HCT116 (cell line): ENCODE data around the gene DEPDC5. TPM values are rescaled to one million over a fixed set of nuclear protein-coding genes. Genes with fewer than 3 reads are reported as not detected.

Experiments used
- ATAC-seq: fragments of 200-7000 bp; cut with Tn5 transposase; 2 replicates; pipeline ENCODE4 v1.9.1; 2020; ENCODE audit warnings: mild to moderate bottlenecking, moderate library complexity
- BruUV-seq: library from RNA; stranded (reverse); fragments of 400-500 nt; replicated peaks from 2 replicates; lab custom pipeline; 2021; lab: Mats Ljungman, UMichigan
- CTCF ChIA-PET: fragments of 300-600 bp; sonication (Branson Sonifier 250); formaldehyde crosslinking; loops from one replicate; lab custom pipeline; 2021; ENCODE audit warnings: antibody characterized with exemption; lab: Charles Lee
- POLR2A ChIA-PET: fragments of 300-600, 350-600 bp; sonication (Branson Sonifier 250); formaldehyde crosslinking; loops from one replicate; lab custom pipeline; 2021; ENCODE audit warnings: antibody characterized with exemption; lab: Charles Lee
- RAD21 ChIA-PET, 2 experiments: fragments of 300-600 bp; sonication (Branson Sonifier 250); formaldehyde crosslinking; loops; one replicate each; lab custom pipeline; 2023; ENCODE audit warnings: low total read pairs in 2 of 2; ENCODE audit not compliant: uncharacterized antibody in 2 of 2, unreplicated experiment in 2 of 2, low non-redundant PET in 1 of 2; lab: Charles Lee
- DNase-seq: peaks from one replicate; pipeline ENCODE4 v3.0.0-alpha.2; 2010; ENCODE audit warnings: low read depth, low spot score
- H2AFZ ChIP-seq: fragments of 200-600 bp; shearing (Covaris generic), sonication (generic); 2 replicates; pipeline ENCODE4 v1.6.1; 2017; ENCODE audit warnings: low read depth, mixed run types, mixed read lengths, antibody characterized with exemption, low read length; ENCODE audit not compliant: poor library complexity, severe bottlenecking
- H3K27ac ChIP-seq: 2 replicates; pipeline ENCODE4 v1.5.1; 2012; ENCODE audit warnings: low read depth, low read length
- H3K27me3 ChIP-seq: fragments of 200-600 bp; sonication (generic); 2 replicates; pipeline ENCODE4 v1.6.1; 2016; ENCODE audit warnings: mixed run types, low read length, mixed read lengths; ENCODE audit not compliant: insufficient read depth
- H3K36me3 ChIP-seq, 2 experiments: fragments of 200-500 bp in 1 of 2; fragments of 200-600 bp in 1 of 2; sonication (Bioruptor generic) in 1 of 2; sonication (generic) in 1 of 2; 2 replicates each; pipeline versions ENCODE4 v1.5.1 to v1.6.1; 2014 to 2016; ENCODE audit warnings: low read length in 2 of 2, inconsistent platforms in 1 of 2, mixed read lengths in 1 of 2, mixed run types in 1 of 2; ENCODE audit not compliant: insufficient read depth in 2 of 2, control insufficient read depth in 1 of 2
- H3K4me1 ChIP-seq, 2 experiments: fragments of 200-600 bp in 1 of 2; sonication (generic) in 1 of 2; 2 replicates each; pipeline versions ENCODE4 v1.5.1 to v1.6.1; 2012 to 2017; ENCODE audit warnings: low read length in 2 of 2, inconsistent platforms in 1 of 2, mild to moderate bottlenecking in 1 of 2, mixed read lengths in 1 of 2, mixed run types in 1 of 2, moderate library complexity in 1 of 2; ENCODE audit not compliant: insufficient read depth in 2 of 2, control insufficient read depth in 1 of 2
- H3K4me2 ChIP-seq: fragments of 200-600 bp; sonication (generic); 2 replicates; pipeline ENCODE4 v1.6.1; 2017; ENCODE audit warnings: mixed run types, low read length, mixed read lengths
- H3K4me3 ChIP-seq, 2 experiments: fragments of 200-600 bp in 1 of 2; sonication (generic) in 1 of 2; replicated peaks in 1 of 2; 2 replicates each; pipeline ENCODE4 v1.5.1; 2011 to 2016; ENCODE audit warnings: low read length in 2 of 2, control low read depth in 1 of 2, low read depth in 1 of 2, mild to moderate bottlenecking in 1 of 2, mixed read lengths in 1 of 2, mixed run types in 1 of 2
- H3K79me2 ChIP-seq: fragments of 200-600 bp; sonication (generic); 2 replicates; pipeline ENCODE4 v1.6.1; 2017; ENCODE audit warnings: mild to moderate bottlenecking, mixed run types, low read length, moderate library complexity, mixed read lengths; ENCODE audit not compliant: insufficient read depth
- H3K9ac ChIP-seq: fragments of 200-600 bp; sonication (generic); 2 replicates; pipeline ENCODE4 v1.6.1; 2016; ENCODE audit warnings: low read length, mixed read lengths
- H3K9me2 ChIP-seq: fragments of 200-600 bp; sonication (generic), shearing (Covaris generic); 2 replicates; pipeline ENCODE4 v1.6.1; 2017; ENCODE audit warnings: mixed run types, mild to moderate bottlenecking, moderate library complexity; ENCODE audit not compliant: insufficient read depth
- H3K9me3 ChIP-seq, 2 experiments: fragments of 200-500 bp in 1 of 2; fragments of 200-600 bp in 1 of 2; sonication (Bioruptor generic) in 1 of 2; sonication (generic) in 1 of 2; 2 replicates each; pipeline ENCODE4 v1.6.1; 2014 to 2017; ENCODE audit warnings: low read length in 2 of 2, mixed read lengths in 2 of 2, inconsistent platforms in 1 of 2, low read depth in 1 of 2, mild to moderate bottlenecking in 1 of 2, mixed run types in 1 of 2, moderate library complexity in 1 of 2; ENCODE audit not compliant: control insufficient read depth in 1 of 2, insufficient read depth in 1 of 2
- H4K20me1 ChIP-seq: fragments of 200-600 bp; sonication (generic), shearing (Covaris generic); 2 replicates; pipeline ENCODE4 v1.6.1; 2017; ENCODE audit warnings: mixed run types, mild to moderate bottlenecking, moderate library complexity; ENCODE audit not compliant: insufficient read depth
- ATF3 ChIP-seq: IDR thresholded peaks from 2 replicates; pipeline ENCODE4 v1.6.1; 2012
- CBX3 ChIP-seq: IDR thresholded peaks from 2 replicates; pipeline ENCODE4 v1.6.1; 2012; ENCODE audit warnings: low read depth
- CTCF ChIP-seq, 3 experiments: fragments of 200-600 bp in 1 of 3; sonication (generic) in 1 of 3; IDR thresholded peaks in 2 of 3; conservative IDR thresholded peaks in 1 of 3; 2 replicates each; pipeline ENCODE4 v1.5.1; 2012 to 2017; ENCODE audit warnings: low read depth in 2 of 3, low read length in 2 of 3, antibody characterized with exemption in 1 of 3, borderline replicate concordance in 1 of 3, control low read depth in 1 of 3, mild to moderate bottlenecking in 1 of 3, mixed read lengths in 1 of 3, mixed run types in 1 of 3, moderate library complexity in 1 of 3; ENCODE audit not compliant: insufficient read depth in 1 of 3
- ELF1 ChIP-seq: IDR thresholded peaks from 2 replicates; pipeline ENCODE4 v1.6.1; 2012; ENCODE audit warnings: low read depth, borderline replicate concordance
- EZH2 ChIP-seq: fragments of 200-600 bp; sonication (generic); IDR thresholded peaks from 2 replicates; pipeline ENCODE4 v1.6.1; 2017; ENCODE audit warnings: antibody characterized with exemption, mixed run types
- JUND ChIP-seq: IDR thresholded peaks from 2 replicates; pipeline ENCODE4 v1.6.1; 2012
- MAX ChIP-seq: IDR thresholded peaks from 2 replicates; pipeline ENCODE4 v1.6.1; 2012
- POLR2A ChIP-seq: IDR thresholded peaks from 2 replicates; pipeline ENCODE4 v1.7.0; 2011; ENCODE audit warnings: borderline replicate concordance; ENCODE audit not compliant: insufficient read depth, insufficient read length; ENCODE audit errors: extremely low read depth
- POLR2AphosphoS5 ChIP-seq: IDR thresholded peaks from 2 replicates; pipeline ENCODE4 v1.6.1; 2011; ENCODE audit warnings: mild to moderate bottlenecking, low read depth, low read length, moderate library complexity
- SP1 ChIP-seq: IDR thresholded peaks from 2 replicates; pipeline ENCODE4 v1.6.1; 2012; ENCODE audit warnings: low read depth
- SRF ChIP-seq: IDR thresholded peaks from 2 replicates; pipeline ENCODE4 v1.6.1; 2012; ENCODE audit warnings: low read depth
- TCF7L2 ChIP-seq: IDR thresholded peaks from 2 replicates; pipeline ENCODE4 v1.7.0; 2011; ENCODE audit warnings: borderline replicate concordance, inconsistent platforms; ENCODE audit not compliant: insufficient read depth, insufficient read length; ENCODE audit errors: extremely low read depth
- YY1 ChIP-seq: IDR thresholded peaks from 2 replicates; pipeline ENCODE4 v1.6.1; 2011; ENCODE audit warnings: low read length, low read depth, moderate library complexity, mild to moderate bottlenecking; ENCODE audit not compliant: insufficient replicate concordance; ENCODE audit errors: extremely low read depth
- ZBTB33 ChIP-seq: IDR thresholded peaks from 2 replicates; pipeline ENCODE4 v1.6.1; 2011; ENCODE audit warnings: mild to moderate bottlenecking, low read length, moderate library complexity; ENCODE audit not compliant: insufficient replicate concordance; ENCODE audit errors: extremely low read depth
- ZFX ChIP-seq: fragments of 450-650 bp; IDR thresholded peaks from 2 replicates; pipeline ENCODE4 v1.6.1; 2017
- intact Hi-C: fragments of 100-400 bp; cut with micrococcal nuclease; formaldehyde crosslinking; loops from 2 replicates; pipeline ENCODE4 v1.10.0; 2022
- total RNA-seq: library from RNA; stranded (reverse); gene quantifications from one replicate; pipeline ENCODE4 v1.2.1, GENCODE V29; 2021; ENCODE audit not compliant: unreplicated experiment

DEPDC5 gene
- total RNA-seq, 1 experiment from 2014 or later, result 35.0 TPM

- H3K4me2 ChIP-seq, result no peak overlapping the region
- H3K9me2 ChIP-seq, result no peaks in the 10 kb centered on the region
- RAD21 ChIA-PET, result no interaction called here
- H3K4me1 ChIP-seq, result no peaks in the 10 kb centered on the region
- peaks cover 4 to 5% of the 10 kb centered on the region in 2 experiments; a peak in 3 of 4 replicates for H3K36me3 ChIP-seq
- H3K9me3 ChIP-seq, result no peaks in the 10 kb centered on the region
- TF ChIP-seq JUND (no peak), YY1 (no peak), ZBTB33 (no peak), ELF1 (no peak)
- ATAC-seq, result no peak
- no peaks in the 10 kb centered on the region for H3K27me3 ChIP-seq
- no peaks in the 10 kb centered on the region for H3K79me2 ChIP-seq
- BruUV-seq, result no TSS peak
- H3K4me3 ChIP-seq, result no peak overlapping the region
- CTCF ChIA-PET, result no interaction called here
- H3K9ac ChIP-seq, result no peak overlapping the region
- POLR2A ChIA-PET, result no interaction called here
- intact Hi-C loops, result no loop called here
- no peak overlapping the region for H2AFZ ChIP-seq
- H3K27ac ChIP-seq, result no peak overlapping the region
- DNase-seq, result no peak
- H4K20me1 ChIP-seq, result no peaks in the 10 kb centered on the region
Observed at GRCh38 chr22:31901388-31902137, 147.7 kb downstream of the DEPDC5 start.

- ChIA-PET CTCF (no interaction called here), POLR2A (no interaction called here), RAD21 (no interaction called here)
- no peak for DNase-seq
- H4K20me1 ChIP-seq, result no peaks in the 10 kb centered on the region
- H3K9me3 ChIP-seq, result no peaks in the 10 kb centered on the region
- H3K9ac ChIP-seq, result no peak overlapping the region
- intact Hi-C loops, result no loop called here
- peaks cover 0 to 2% of the 10 kb centered on the region in 2 experiments; a peak in 2 of 4 replicates for H3K36me3 ChIP-seq
- no peak for ATAC-seq
- no TSS peak for BruUV-seq
- no peak overlapping the region for H3K4me3 ChIP-seq
- H3K27ac ChIP-seq, result no peak overlapping the region
- no peaks in the 10 kb centered on the region for H3K27me3 ChIP-seq
- TF ChIP-seq YY1, result no peak
- no peak for TF ChIP-seq SP1
- no peak for TF ChIP-seq EZH2
- TF ChIP-seq CBX3, result no peak
- TF ChIP-seq TCF7L2, result no peak
- no peak for TF ChIP-seq ZFX
- TF ChIP-seq ELF1, result no peak
- TF ChIP-seq MAX, result no peak
- no peak for TF ChIP-seq ATF3
- TF ChIP-seq SRF, result no peak
- no peak for TF ChIP-seq POLR2A
- TF ChIP-seq JUND, result no peak
- no peak for TF ChIP-seq CTCF (IDR thresholded peaks at IDR 0.05 in 2 of 3, conservative IDR thresholded peaks at IDR 0.05 in 1 of 3; ENCODE audit: borderline replicate concordance in 1 of 3, insufficient read depth in 1 of 3, low read depth in 2 of 3, low read length in 2 of 3)
- TF ChIP-seq POLR2AphosphoS5, result no peak
- no peak overlapping the region for H2AFZ ChIP-seq
- H3K9me2 ChIP-seq, result no peaks in the 10 kb centered on the region
- H3K4me1 ChIP-seq, result no peaks in the 10 kb centered on the region
- H3K79me2 ChIP-seq, result no peaks in the 10 kb centered on the region
- no peak overlapping the region for H3K4me2 ChIP-seq
Observed at GRCh38 chr22:31904651-31905050, 150.8 kb downstream of the DEPDC5 start.
